Right renal pelvis (tissue), 4 donors: ENCODE measurements around the gene TNIK. TPM values are rescaled to one million over a fixed set of nuclear protein-coding genes. Genes with fewer than 3 reads are reported as not detected.
"Not testable (repeated sequence)": the region's sequence is repeated elsewhere in the genome, so short reads cannot be mapped to it uniquely, and the experiment has no call there.

Experiments
- DNase-seq, 4 donors: peaks; one replicate each; pipeline ENCODE4 v3.0.0-alpha.2; 2013; ENCODE audit warnings: low read depth in 4 of 4, low spot score in 3 of 4, missing footprints in 1 of 4
- polyA plus RNA-seq, 4 donors: library from polyadenylated mRNA; unstranded; fragments of 120-200 nt; gene quantifications; one replicate each; pipeline ENCODE4 v1.2.1, GENCODE V29; 2013; ENCODE audit not compliant: insufficient read length in 4 of 4

Gene TNIK
- polyA plus RNA-seq, 4 donors: 16.1 to 21.5 (median 18.6) TPM

DNA sequence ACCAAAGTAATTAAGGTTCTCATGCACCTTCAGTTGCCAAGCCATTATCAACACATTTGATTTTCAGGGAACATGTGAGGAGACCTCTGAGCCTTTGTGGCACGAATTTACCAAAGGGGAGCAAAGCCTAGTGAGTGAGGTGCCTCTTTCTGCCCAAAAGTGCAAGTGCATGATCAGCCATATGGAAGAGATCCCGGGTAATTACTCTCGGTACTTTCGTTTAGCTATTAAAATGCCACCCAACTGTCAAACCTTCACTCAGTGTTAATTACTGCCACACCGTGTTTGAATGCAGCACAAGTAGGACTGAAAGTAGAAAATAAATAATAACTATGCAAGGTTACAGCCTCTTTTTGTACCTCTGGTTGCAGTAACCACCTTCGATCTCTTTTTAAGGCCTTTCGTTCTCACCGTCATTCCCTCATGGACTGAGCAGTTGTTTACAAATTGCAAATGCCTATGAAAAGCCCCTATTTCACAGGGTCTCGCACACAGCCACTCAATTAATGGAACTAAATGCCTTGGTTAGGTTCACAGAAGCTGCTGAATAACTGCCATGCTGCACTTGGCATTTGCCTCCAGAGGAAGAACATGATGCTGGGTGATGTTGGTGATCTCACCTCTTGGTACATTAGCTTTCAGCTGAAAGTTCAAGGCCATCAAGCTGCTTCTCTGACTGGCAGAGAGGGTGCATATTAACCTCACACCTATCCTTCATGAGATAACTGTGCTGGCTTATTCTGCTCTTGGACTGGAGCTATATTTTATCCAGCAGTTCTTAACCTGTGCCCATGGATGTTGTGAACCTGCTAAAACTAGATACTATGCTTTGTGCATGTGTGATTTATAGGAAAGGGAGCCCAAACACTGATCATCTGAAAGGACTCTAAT lies 69.9 kb downstream of the TNIK start:
- no peak for DNase-seq

DNA sequence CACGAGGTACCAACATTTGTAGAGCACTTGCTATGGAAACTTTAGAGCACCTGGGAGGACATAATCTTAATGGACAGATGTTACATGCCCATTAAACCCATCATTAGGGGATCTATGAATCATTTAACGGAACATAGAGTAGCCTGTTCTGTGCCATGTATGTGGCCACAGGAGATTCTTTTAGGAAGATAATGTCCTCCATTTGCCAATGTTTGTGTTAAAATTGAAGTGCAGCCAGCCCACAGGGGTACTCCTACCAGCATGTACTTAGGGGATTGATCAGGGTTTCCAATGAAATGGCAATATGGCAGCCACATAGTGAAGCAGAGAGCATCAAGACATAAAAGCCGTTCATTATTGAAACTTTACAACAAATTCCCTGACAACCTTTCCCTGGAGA lies 70.7 kb downstream of the TNIK start:
- DNase-seq: no peak

DNA sequence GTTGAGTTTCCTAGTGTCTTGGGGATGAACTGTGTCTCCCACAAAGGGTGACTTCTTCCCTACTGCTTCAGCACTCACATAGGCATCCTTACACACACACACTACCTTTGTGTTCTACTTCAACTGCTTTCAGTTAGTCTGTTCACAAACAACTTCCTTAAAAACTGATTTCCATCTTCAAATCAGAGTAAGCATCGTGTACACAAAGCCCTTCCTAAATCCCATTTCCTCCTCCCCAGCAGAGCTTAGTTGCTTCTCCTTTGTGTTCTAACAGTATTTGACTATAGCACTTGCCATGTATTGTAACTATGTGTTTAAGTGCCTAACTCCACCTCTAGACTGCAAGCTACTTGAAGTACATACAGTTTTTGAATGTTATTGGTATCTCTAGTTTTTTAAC lies 71.7 kb downstream of the TNIK start:
- no peak for DNase-seq

DNA sequence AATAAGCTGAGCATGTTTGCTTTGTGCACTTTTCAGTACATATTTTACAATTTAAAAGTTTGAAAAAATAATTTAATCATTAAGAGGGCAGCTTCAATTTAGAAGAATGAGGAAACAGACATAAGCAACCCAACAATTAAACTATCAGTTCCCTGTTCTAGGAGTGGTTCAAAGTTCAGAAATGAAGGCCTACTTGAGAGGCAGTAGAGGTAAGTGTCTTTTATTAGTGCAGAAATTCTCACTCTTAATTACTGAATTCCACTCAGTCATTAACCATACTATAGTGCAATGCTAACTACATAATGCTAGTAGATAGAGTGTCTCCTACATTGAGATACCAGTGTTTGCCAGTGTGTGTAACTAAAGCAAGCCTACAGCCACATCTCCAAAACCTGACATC lies 73.1 kb downstream of the TNIK start:
- DNase-seq: no peak

DNA sequence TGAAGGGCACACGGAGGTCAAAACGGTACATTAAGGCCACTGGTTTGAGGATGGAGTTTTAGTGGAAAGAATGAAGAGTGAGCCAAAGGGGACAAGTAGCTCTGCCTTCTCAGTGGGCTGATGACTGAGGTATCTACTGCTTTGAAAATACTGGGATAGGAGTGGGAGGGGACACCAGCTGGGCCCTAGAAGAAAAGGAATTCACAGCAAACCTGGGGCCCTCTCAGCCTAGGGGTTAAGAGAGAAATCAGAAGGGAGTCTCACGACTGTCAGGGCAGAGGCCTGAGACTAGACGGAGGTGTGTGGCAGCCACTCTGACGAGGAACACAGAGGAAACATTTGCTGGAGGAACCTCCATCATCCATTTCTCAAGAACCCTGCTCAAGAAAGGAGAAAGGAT lies 75.1 kb downstream of the TNIK start:
- no peak for DNase-seq

DNA sequence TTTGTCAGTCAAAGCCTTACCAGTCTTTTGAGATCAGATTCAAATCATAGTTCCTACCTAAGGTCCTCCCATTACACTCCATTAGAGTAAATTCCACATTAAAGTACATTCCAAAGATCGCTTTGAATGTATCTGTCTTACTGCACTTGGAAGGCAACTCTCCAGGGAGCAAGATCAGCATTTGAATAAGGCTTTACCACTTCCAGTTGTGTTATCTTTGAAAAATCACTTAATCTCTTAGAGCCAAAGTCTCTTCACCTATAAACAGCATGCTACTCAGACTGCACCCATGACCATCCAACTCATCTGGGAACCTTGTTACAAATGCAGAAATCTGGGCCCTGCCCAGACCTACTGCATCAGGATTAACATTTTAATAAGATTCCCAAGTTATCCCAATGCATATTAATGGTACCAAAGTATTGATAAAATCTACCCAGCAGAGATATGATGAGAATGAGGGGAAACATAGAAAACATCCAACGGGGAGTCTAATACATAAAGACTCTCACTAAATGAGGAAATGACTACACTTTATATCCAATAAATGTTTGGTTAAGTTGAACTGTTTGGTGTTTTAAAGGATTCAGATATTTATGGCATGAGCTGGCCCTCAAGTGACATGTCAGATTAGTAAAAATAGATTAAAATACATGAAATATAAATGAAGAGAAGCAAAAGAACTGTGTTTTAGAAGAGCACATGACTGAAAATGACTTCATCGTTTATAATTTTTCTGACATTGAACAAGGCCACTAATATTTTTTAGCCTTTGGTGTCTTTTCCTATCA lies 75.9 kb downstream of the TNIK start:
- no peak for DNase-seq

DNA sequence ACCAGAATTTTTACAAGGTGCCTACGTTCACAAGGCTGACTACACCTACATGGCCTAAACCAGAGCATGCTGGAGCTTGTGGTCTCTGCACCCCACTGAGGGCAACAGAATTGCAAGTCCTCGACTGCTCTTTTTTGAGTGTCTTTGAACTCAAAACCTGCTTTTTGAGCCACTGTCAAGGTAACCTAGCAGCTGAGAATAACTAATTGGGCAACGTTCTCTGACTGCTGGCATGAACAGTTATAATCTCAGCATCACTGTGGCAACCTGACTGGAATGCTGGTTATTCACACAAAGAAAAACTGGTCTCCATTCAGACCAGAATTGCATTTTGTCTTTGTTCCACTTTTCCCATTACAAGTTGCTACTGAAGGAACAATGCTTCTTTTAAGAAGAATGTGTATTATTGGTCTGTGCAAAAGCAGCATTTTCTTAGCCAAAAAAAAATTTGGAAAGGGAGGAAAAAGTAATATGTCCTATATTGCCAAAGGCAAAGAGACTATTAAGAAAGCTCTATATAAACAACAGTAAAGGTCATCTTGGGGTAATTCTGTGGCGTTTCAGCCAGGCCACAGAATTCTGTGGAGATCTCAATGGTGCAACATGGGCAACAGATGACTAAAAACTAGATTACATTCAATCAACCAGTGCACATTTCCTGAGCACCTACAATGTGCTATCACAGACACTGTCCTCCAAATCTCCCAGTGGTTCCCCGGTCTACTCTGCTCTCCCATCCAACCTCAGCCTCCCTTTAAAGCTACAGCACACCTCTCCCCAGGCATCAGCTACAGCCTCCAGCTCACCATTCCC lies 76.8 kb downstream of the TNIK start:
- no peak for DNase-seq

DNA sequence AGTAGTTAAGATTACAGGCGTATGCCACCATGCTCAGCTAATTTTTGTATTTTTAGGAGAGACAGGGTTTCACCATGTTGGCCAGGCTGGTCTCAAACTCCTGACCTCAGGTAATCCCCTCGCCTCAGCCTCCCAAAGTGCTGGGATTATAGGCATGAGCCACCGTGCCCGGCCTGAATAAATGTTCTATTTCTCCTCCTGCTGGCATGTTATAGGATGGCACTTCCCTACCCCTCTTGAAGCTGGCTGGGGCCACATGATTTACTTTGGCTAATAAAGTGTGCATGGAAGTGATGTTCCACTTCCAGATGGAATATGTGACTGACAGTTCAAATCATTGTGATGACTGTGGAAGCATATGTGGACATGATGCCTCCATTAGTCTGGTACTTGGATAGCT lies 77.9 kb downstream of the TNIK start:
- DNase-seq: not testable (repeated sequence)

DNA sequence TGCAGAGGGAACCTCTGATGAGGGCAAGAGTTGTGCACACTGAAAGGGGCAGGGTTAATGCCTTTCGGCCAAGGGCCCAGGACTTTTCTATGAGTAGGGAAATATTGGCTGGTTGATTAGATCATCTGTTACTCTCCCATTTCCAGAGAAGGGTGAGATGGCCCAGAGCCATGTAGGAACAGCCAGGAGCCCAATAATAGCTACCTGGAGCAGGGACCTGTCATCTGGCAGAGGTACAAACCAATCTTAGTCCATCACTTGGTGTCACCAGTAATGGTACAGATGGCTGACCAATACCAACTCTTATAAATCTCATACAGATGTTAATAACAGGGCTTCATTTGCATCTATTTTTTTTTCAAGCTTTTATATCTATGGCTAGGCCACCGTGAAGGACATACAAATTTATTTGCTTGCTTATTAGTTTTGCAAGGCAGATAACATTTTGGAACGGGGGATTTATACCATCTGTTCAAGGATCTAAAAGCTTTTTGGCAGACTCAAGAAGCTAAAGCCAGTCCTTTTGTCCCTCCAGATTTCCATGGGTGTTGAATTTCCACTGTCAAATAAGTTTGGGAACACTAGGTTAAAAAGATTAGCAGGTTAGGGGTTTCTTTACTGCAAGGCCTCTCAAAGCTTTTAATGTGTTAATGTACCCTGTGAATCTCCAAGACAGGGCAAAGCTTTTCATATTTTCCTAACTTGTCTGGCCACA lies 79.3 kb downstream of the TNIK start:
- DNase-seq: no peak

DNA sequence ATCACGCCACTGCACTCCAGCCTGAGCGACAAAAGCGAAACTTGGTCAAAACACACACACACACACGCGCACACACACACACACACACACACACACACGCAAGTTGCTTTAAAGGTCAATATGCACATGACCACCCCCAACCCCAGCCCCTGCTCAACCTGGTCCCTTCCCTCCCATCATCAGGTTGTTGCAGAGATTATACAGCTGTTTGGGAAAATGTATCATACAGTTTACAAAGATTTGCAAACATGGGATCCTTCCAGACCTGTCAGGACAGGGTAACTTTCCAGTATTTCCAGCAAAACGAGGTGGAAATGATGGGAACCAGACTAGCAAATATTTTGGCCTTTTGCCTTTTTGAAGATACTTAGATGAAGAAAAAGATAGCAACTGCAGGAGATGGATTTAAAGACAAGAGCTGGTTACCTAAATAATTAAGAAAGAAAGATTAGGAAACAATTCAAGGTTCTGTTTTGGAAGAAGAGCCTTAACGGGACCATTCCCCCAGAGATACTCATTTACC lies 80.2 kb downstream of the TNIK start:
- DNase-seq: no peak

DNA sequence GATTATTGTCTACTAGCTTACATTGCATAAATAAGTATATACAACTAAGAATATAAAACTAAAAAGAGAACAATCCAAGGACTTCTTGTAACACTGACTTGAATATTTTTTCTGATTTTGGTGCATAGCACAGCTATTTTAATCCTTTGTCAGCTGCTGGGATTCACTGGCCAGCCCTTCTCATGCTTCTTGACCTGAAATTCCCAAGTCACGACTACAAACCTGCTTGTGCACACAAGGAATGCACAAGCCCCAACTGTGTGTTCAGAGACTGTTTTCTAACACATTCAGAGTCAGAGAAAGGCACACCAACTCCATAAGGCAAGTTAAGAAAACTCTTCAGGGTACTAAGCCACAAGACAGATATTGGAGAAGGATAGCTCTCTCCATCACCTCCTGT lies 80.9 kb downstream of the TNIK start:
- DNase-seq: no peak

DNA sequence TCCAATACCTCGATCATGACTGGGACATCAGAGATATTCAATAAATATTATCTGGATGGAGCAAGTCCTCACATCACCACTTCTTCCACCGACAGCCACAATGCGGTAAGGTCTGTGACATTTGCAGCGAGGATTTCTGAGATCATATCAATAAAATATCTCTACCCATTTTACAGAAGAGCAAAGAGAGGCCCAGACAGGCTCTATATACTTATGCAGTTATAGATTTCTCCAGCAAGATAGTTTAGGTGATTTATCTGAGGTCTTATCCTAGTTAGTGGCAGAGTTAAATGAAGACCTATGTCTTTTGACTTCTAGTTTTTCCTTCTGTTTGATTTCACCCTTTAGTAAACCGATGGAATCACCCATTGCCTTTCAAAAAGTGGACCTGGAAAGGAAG lies 81.6 kb downstream of the TNIK start:
- no peak for DNase-seq

DNA sequence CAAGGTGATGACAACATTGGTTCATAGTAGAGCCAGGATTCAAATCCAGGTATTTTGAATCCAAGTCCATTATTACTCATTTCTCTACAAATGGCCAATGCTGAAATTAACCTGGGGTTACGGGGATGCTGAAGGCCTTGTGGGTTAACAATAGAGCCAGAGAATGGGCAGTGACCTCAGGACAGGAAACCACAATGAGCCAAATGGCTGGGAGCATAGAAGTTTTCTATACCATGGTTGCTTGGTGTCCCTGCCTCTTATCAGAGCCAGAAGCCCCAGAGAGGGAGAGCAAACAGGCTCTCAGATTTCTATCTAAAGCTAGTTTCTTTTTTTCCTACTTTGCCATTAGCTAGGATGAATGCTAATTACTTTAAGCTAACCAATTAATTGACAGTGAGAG lies 82.3 kb downstream of the TNIK start:
- no peak for DNase-seq

DNA sequence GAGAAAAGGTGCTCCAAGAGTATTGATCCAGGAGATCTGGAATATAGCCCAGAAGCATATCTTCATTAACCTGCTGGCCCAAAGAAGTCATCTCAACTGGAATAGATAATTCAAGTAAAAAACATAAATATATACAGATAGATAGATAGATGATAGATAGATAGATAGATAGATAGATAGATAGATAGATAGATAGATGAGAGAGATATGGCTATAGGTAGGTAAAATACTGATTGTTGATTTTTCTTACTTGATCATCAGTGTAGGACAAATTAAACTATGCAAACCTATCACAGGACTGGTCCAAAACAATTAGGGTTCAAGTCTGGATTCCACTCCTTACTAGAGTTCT lies 83.6 kb downstream of the TNIK start:
- DNase-seq: no peak

DNA sequence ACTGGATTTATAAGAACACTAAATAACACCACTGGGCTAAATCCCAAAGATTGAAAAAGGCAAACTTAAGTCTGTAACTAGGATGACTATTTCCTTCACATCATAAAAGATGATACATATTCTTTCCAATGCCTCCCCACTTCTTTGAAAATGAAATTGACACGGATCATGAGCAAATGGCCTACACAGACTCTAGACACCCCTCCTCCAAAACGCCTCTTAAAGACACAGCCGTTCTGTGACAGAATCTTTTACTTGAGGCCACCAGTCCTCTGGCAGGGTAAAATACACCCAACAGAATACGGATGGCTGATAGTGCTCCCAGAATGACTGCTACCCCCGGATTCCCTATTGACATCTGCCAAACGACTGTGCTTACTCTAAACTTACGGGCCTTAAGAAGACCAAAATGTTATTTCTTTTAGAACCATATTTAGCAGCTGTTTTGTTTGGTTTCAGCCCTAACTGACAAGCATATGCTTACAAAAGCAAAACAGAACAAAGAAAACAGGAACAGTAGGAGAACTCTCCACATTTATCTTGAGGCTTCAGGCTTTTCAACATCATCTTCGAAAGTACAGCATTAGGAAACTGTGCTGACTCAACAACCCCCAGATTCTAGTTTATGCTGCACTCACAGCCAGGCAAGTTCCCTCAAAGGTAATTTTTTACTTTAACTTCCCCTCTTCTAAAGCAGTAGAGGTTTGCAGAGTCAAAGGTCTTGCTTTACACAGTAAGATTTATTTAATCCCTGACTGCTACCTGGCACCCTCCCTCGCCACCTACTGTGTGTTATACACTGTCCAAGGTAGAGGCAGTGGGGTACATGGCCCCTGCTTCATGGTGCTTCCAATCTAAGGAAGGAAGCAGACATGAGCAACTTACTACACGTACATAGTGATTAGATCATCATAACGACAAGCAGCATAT lies 84.3 kb downstream of the TNIK start:
- no peak for DNase-seq

DNA sequence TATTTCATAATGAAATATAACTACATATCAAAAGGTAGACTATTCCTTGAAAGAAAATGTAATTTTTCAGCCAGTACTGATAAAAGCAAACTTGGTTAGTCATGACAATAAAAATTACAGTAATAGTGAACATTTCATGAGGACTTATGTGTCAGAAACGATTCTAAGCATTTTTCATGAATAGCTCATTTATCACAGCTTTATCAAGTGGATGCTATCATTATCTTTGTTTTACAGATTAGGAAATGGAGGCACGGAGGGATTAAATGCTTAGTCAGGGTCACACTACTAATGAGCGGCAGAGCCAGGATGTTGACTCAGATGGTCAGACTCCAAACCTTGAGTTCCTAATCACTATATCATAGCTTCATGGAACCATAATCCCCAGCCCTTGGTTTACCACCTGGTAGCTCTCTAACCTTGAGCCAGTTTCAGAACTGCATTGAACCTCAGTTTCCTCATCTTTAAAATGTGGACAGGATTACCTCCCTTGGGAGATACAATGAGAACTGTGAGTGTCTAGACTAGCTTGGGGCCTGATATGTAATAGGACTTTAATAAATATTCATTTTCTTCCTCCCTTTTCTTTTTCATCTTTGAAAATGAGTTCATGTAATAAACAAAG lies 85.4 kb downstream of the TNIK start:
- no peak for DNase-seq

DNA sequence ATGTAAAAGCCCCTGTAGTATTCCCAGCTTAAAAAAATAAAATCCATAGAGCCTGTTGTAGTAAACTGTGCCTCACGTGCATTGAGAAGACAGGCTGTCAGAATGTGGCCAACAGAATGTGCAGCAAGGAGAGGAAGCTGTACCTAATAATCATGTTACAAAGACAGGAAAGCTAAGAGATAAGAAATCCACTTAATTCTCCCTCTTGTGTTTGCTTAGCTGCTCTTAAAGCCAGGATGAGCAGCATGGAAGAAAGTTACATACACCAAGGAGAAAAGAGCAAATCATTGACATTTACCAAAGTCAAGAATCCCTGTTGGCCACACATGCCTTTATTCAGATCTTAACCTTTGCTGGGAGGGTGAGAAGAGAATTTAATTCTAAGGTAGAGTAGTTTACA lies 85.9 kb downstream of the TNIK start:
- no peak for DNase-seq

DNA sequence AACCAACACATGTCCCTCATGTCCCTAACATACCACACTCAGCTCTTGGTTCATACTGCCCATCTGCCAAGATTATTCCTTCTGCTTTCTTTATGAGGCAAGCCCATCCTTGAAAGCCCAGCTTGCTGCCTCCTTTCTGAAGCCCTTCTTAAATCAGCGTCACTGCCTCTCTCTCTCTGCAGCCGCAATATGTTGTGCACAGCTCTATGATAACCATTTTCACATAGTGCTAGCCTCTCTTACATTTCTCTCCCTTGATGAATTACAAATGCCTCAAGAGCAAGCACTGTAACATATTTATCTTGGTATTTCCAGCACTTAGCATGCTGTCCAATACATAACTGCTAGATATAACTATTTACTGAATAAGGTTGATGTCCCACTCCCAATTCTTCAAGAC lies 86.5 kb downstream of the TNIK start:
- DNase-seq: no peak

DNA sequence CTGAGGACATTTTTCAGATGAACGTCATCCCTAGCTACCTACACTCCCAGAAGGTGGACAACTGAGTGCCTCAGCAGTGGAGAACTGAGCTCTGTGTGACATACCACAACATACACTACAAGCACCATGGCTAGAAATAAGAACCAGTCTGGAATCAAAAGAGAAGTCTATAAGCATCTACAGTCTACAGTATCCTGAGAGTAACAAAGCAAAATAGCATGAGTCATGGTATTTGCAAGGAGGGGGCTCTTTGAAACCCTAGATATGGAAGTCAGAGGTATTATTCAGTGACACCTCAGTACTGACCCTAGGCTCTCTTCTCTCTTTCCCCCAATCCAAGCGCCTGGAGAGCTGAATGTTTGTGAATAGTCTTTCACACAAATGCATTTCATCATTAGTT lies 87.5 kb downstream of the TNIK start:
- DNase-seq: no peak
